ENCODE results near the gene TPRG1L.
"Not testable (repeated sequence)": the region's sequence is repeated elsewhere in the genome, so short reads cannot be mapped to it uniquely, and the experiment has no call there.

Gene TPRG1L

GRCh38 chr1:3624200-3625136 is at the start of gene TPRG1L:
Gene TPRG1L (plus strand): TSS chr1:3625015. CDS start chr1:3625073, 58 bp downstream.
- DNase-seq = peak; percentile 98

- DNase-seq = not testable (repeated sequence)
Observed at GRCh38 chr1:3575515-3575914, 49.3 kb upstream of the TPRG1L start.

GRCh38 chr1:3575993-3576392 is 48.8 kb upstream of the TPRG1L start:
- no peak for DNase-seq

GRCh38 chr1:3577300-3577699 is 47.5 kb upstream of the TPRG1L start:
- DNase-seq = no peak

- DNase-seq = no peak
Observed at GRCh38 chr1:3577711-3578432, 46.9 kb upstream of the TPRG1L start.

GRCh38 chr1:3578433-3578805 is 46.4 kb upstream of the TPRG1L start:
- DNase-seq = no peak

GRCh38 chr1:3578906-3579305 is 45.9 kb upstream of the TPRG1L start:
- no peak for DNase-seq

GRCh38 chr1:3579626-3580025 is 45.2 kb upstream of the TPRG1L start:
- DNase-seq = no peak

- DNase-seq = no peak
Observed at GRCh38 chr1:3580231-3580630, 44.6 kb upstream of the TPRG1L start.

- DNase-seq = no peak
Observed at GRCh38 chr1:3581296-3582036, 43.3 kb upstream of the TPRG1L start.

- not testable (repeated sequence) for DNase-seq
Observed at GRCh38 chr1:3583751-3584150, 41.1 kb upstream of the TPRG1L start.

- peak; percentile 45 for DNase-seq
Observed at GRCh38 chr1:3584915-3585314, 39.9 kb upstream of the TPRG1L start.

- peak; percentile 21 for DNase-seq
Observed at GRCh38 chr1:3585353-3585868, 39.4 kb upstream of the TPRG1L start.

GRCh38 chr1:3585940-3586568 is 38.8 kb upstream of the TPRG1L start:
- DNase-seq = no peak

- no peak for DNase-seq
Observed at GRCh38 chr1:3586986-3587759, 37.6 kb upstream of the TPRG1L start.

GRCh38 chr1:3588395-3588794 is 36.4 kb upstream of the TPRG1L start:
- DNase-seq = no peak

GRCh38 chr1:3590139-3590763 is 34.6 kb upstream of the TPRG1L start:
- no peak for DNase-seq

- no peak for DNase-seq
Observed at GRCh38 chr1:3590951-3591865, 33.6 kb upstream of the TPRG1L start.

GRCh38 chr1:3593334-3593733 is 31.5 kb upstream of the TPRG1L start:
- DNase-seq = no peak

GRCh38 chr1:3593745-3594144 is 31.1 kb upstream of the TPRG1L start:
- no peak for DNase-seq
